Spleen (tissue), 7 donors: ENCODE results near the gene CPD.

Experiments used
- POLR2A ChIP-seq, 3 donors: fragments of 450-650 bp; IDR thresholded peaks; one replicate each; pipeline ENCODE4 v1.5.1; 2017; ENCODE audit warnings: antibody characterized with exemption in 3 of 3, mild to moderate bottlenecking in 1 of 3
- TF ChIP-seq, protein P1 (sequence below), 11 experiments: fragments of 200-600 bp in 7 of 11; fragments of 450-650 bp in 4 of 11; sonication (generic) in 4 of 11; IDR thresholded peaks in 8 of 11; conservative IDR thresholded peaks in 3 of 11; 1 replicate in 7 of 11; 2 replicates in 4 of 11; pipeline versions ENCODE4 v1.4.0 to v1.8.0; 2016 to 2021; ENCODE audit warnings: antibody characterized with exemption in 11 of 11, inconsistent platforms in 4 of 11, mild to moderate bottlenecking in 1 of 11
- donor health status: DM: no; HTN: no; CAD: no; lungs with moderate emphysema.
- donor health status: DM: no; HTN: no; CAD: no.
- donor health status: DM: no; HTN: no; CAD: no.

DNA sequence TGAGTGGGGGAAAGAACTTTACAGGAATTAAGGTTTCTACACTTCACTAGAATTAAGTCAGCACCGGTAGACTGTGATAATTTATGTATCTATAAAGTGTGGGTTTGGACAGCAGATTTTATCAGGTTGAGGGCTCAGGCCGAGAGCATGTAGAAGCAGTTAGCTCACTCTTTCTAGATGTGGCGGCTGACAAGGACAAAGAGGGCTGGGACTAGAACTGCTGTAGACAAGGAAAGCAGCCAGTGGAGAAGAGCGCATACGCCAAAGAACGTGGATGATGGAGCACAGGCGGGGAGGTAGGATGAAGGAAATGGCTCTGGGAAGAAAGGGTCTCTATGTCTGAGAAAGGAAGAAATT, 98.0 kb downstream of the CPD start:
- TF ChIP-seq, protein P1, sequence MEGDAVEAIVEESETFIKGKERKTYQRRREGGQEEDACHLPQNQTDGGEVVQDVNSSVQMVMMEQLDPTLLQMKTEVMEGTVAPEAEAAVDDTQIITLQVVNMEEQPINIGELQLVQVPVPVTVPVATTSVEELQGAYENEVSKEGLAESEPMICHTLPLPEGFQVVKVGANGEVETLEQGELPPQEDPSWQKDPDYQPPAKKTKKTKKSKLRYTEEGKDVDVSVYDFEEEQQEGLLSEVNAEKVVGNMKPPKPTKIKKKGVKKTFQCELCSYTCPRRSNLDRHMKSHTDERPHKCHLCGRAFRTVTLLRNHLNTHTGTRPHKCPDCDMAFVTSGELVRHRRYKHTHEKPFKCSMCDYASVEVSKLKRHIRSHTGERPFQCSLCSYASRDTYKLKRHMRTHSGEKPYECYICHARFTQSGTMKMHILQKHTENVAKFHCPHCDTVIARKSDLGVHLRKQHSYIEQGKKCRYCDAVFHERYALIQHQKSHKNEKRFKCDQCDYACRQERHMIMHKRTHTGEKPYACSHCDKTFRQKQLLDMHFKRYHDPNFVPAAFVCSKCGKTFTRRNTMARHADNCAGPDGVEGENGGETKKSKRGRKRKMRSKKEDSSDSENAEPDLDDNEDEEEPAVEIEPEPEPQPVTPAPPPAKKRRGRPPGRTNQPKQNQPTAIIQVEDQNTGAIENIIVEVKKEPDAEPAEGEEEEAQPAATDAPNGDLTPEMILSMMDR (IDR thresholded peaks at IDR 0.05 in 8 of 11, conservative IDR thresholded peaks at IDR 0.05 in 3 of 11), result no peak
- TF ChIP-seq POLR2A (IDR thresholded peaks at IDR 0.05), result no peak
